K562 (cell line): ENCODE data around the gene LRRC47. TPM values are rescaled to one million over a fixed set of nuclear protein-coding genes. Genes with fewer than 3 reads are reported as not detected.
A peak's percentile ranks its signal among the peaks of the same experiment; 100 is the strongest.

Experiments used
- ESRRA ChIP-seq: fragments of 450-650 bp; IDR thresholded peaks from 2 replicates; pipeline ENCODE4 v1.6.1; 2014; ENCODE audit warnings: low read depth, mild to moderate bottlenecking, moderate library complexity, borderline replicate concordance
- ESRRB ChIP-seq: fragments of 250-450 bp; sonication (Bioruptor Pico); IDR thresholded peaks from 2 replicates; pipeline ENCODE4 v1.5.0; 2020; ENCODE audit warnings: mild to moderate bottlenecking, moderate library complexity, borderline replicate concordance
- FOXA3 ChIP-seq, 2 experiments: fragments of 450-650 bp in 1 of 2; sonication (generic) in 1 of 2; formaldehyde crosslinking; IDR thresholded peaks in 1 of 2; conservative IDR thresholded peaks in 1 of 2; 2 replicates each; pipeline versions ENCODE4 v1.4.0 to v1.8.0; 2020 to 2022; ENCODE audit warnings: mild to moderate bottlenecking in 2 of 2, missing genetic modification reagents in 1 of 2
- FOXK1 ChIP-seq: sonication (generic); formaldehyde crosslinking; IDR thresholded peaks from 2 replicates; pipeline ENCODE4 v1.8.0; 2022; ENCODE audit warnings: missing genetic modification reagents, mild to moderate bottlenecking, borderline replicate concordance
- FOXM1 ChIP-seq, 2 experiments: fragments of 450-650 bp in 1 of 2; sonication (generic) in 1 of 2; formaldehyde crosslinking in 1 of 2; IDR thresholded peaks; 2 replicates each; pipeline versions ENCODE4 v1.6.1 to v1.9.0; 2017 to 2022; ENCODE audit warnings: low read depth in 2 of 2, mild to moderate bottlenecking in 2 of 2, missing genetic modification reagents in 1 of 2, moderate library complexity in 1 of 2
- KAT2B ChIP-seq: IDR thresholded peaks from one replicate; pipeline ENCODE4 v1.6.1; 2012; ENCODE audit warnings: low read depth, mild to moderate bottlenecking, control low read depth, inconsistent platforms, low read length, moderate library complexity
- KLF1 ChIP-seq: fragments of 450-650 bp; IDR thresholded peaks from 2 replicates; pipeline ENCODE4 v1.6.1; 2016; ENCODE audit warnings: missing genetic modification characterization, missing compliant biosample characterization
- MECOM ChIP-seq: fragments of 250-450 bp; sonication (Bioruptor Pico); IDR thresholded peaks from 2 replicates; pipeline ENCODE4 v1.8.0; 2022; ENCODE audit warnings: inconsistent platforms
- NFIX ChIP-seq: fragments of 250-450 bp; sonication (Bioruptor Pico); IDR thresholded peaks from 2 replicates; pipeline ENCODE4 v1.4.0; 2020; ENCODE audit warnings: low read depth, mild to moderate bottlenecking, moderate library complexity
- RERE ChIP-seq: sonication (generic); formaldehyde crosslinking; IDR thresholded peaks from 2 replicates; pipeline ENCODE4 v1.8.0; 2023; ENCODE audit warnings: missing genetic modification reagents, mild to moderate bottlenecking, borderline replicate concordance
- TCF7 ChIP-seq: sonication (generic); IDR thresholded peaks from 2 replicates; pipeline ENCODE4 v1.6.1; 2016; ENCODE audit warnings: antibody characterized with exemption, borderline replicate concordance
- TEAD4 ChIP-seq, 2 experiments: sonication (generic) in 1 of 2; formaldehyde crosslinking in 1 of 2; IDR thresholded peaks; 2 replicates each; pipeline versions ENCODE4 v1.6.1 to v1.8.0; 2012 to 2022; ENCODE audit warnings: borderline replicate concordance in 1 of 2, inconsistent platforms in 1 of 2, low read length in 1 of 2, mild to moderate bottlenecking in 1 of 2, missing genetic modification reagents in 1 of 2
- ZBED1 ChIP-seq: IDR thresholded peaks from 2 replicates; pipeline ENCODE4 v1.6.1; 2014
- ZNF175 ChIP-seq: fragments of 200-800 bp; sonication (Bioruptor generic); IDR thresholded peaks from 2 replicates; pipeline ENCODE4 v1.6.1; 2016; ENCODE audit warnings: low read depth, mild to moderate bottlenecking, missing genetic modification characterization, missing compliant biosample characterization
- ZNF609 ChIP-seq: sonication (generic); formaldehyde crosslinking; IDR thresholded peaks from 2 replicates; pipeline ENCODE4 v1.8.1; 2023; ENCODE audit warnings: missing genetic modification reagents, mild to moderate bottlenecking, borderline replicate concordance
- polyA plus RNA-seq, 8 experiments: library from polyadenylated mRNA; depleted of rRNA in 4 of 8; stranded (reverse) in 5 of 8; unstranded in 3 of 8; fragments of >200 nt; fragmentation: Nextera tagmentation in 2 of 8; fragmentation: Illumina TruSeq in 1 of 8; extraction: Ambion mirVana in 2 of 8; extraction: Trizol in 1 of 8; gene quantifications; 2 replicates each; pipeline versions ENCODE4 v1.2.1 to v1.2.3, GENCODE V29; 2011 to 2014; ENCODE audit warnings: inconsistent platforms in 1 of 8, missing spikeins in 1 of 8
- total RNA-seq, 7 experiments: library from RNA; depleted of rRNA in 6 of 7; stranded (reverse); fragments of >200 nt in 6 of 7; fragmentation: Illumina TruSeq in 2 of 7; extraction: Trizol in 2 of 7; gene quantifications; 2 replicates each; pipeline versions ENCODE4 v1.2.1 to v1.2.3, GENCODE V29; 2011 to 2021; ENCODE audit warnings: low replicate concordance in 1 of 7

LRRC47 gene
- total and polyA plus RNA-seq, 9 of the 15 experiments (the other 6 are each of a cell fraction or from before 2014, with no cell fraction given): 4.6 to 68.0 (median 35.9) TPM

GRCh38 chr1:3774946-3775489 is 21.3 kb downstream of the LRRC47 start (continued):
- TF ChIP-seq TEAD4 (IDR thresholded peaks at IDR 0.05; ENCODE audit: low read length) (peak; percentile 93), TEAD4 (CRISPR knock-in tag; IDR thresholded peaks at IDR 0.05; ENCODE audit: borderline replicate concordance) (no peak), ZNF175 (CRISPR knock-in tag) (peak; percentile 74), ESRRB (CRISPR knock-in tag) (no peak), FOXA3 (CRISPR knock-in tag; conservative IDR thresholded peaks at IDR 0.05 in 1 of 2, IDR thresholded peaks at IDR 0.05 in 1 of 2) (no peak), ZNF609 (CRISPR knock-in tag) (0 out of 2 replicates have a peak, but pooled peaks have one; percentile 61), FOXM1 (IDR thresholded peaks at IDR 0.05; ENCODE audit: low read depth) (peak; percentile 61; the same call in 1 of the 2 replicates), FOXM1 (CRISPR knock-in tag; IDR thresholded peaks at IDR 0.05; ENCODE audit: low read depth) (0 out of 2 replicates have a peak, but pooled peaks have one; percentile 55), NFIX (CRISPR knock-in tag) (no peak), KAT2B (no peak), RERE (CRISPR knock-in tag) (no peak), TCF7 (peak; percentile 74; the same call in 1 of the 2 replicates), ESRRA (no peak; the same call in 1 of the 2 replicates), KLF1 (tag) (no peak), MECOM (no peak), FOXK1 (CRISPR knock-in tag) (no peak), ZBED1 (no peak)
